SK-N-DZ (cell line): ENCODE data around the gene GPHA2. TPM values are rescaled to one million over a fixed set of nuclear protein-coding genes. Genes with fewer than 3 reads are reported as not detected.
"Not testable (repeated sequence)": the region's sequence is repeated elsewhere in the genome, so short reads cannot be mapped to it uniquely, and the experiment has no call there.

Experiments used
- DNase-seq: peaks from one replicate; pipeline ENCODE4 v3.0.0-alpha.2; 2015; ENCODE audit warnings: low spot score
- polyA plus RNA-seq, 2 experiments: library from polyadenylated mRNA; depleted of rRNA; stranded (reverse); fragments of >200 nt; gene quantifications; 2 replicates each; pipeline ENCODE4 v1.2.3, GENCODE V29; 2014

Gene GPHA2, protein sequence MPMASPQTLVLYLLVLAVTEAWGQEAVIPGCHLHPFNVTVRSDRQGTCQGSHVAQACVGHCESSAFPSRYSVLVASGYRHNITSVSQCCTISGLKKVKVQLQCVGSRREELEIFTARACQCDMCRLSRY
- not detected in 2 replicates for polyA plus RNA-seq (2014; cell fraction: cytosol; rRNA removed)
- 0.27 TPM in 1 of 2 replicates, not detected in the other for polyA plus RNA-seq (2014; cell fraction: nucleus; rRNA removed)

GRCh38 chr11:64935359-64936081, at the start of gene GPHA2:
GPHA2 (minus strand) TSS chr11:64935893; CDS start chr11:64935460, 433 bp downstream.
- peak; percentile 43 for DNase-seq

GRCh38 chr11:64983339-64983738, 47.6 kb upstream of the GPHA2 start:
- not testable (repeated sequence) for DNase-seq

GRCh38 chr11:64976651-64977050, 41.0 kb upstream of the GPHA2 start:
- no peak for DNase-seq

DNA sequence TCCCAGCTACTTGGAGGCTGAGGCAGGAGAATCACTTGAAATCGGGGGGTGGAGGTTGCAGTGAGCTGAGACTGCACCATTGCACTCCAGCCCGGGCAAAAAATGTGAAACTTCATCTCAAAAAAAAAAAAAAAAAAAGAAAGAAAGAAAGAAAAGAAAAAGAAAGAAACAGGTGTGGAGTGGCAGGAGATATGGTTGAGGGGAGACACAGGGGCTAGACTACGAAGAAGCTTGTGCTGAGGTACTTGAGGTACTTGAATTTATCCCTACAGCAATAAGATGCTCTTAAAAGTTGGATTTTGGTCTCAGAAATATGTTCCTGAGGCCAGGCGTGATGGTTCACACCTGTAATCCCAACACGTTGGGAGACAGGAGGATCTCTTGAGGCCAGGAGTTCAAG, 38.4 kb upstream of the GPHA2 start:
- no peak for DNase-seq

DNA sequence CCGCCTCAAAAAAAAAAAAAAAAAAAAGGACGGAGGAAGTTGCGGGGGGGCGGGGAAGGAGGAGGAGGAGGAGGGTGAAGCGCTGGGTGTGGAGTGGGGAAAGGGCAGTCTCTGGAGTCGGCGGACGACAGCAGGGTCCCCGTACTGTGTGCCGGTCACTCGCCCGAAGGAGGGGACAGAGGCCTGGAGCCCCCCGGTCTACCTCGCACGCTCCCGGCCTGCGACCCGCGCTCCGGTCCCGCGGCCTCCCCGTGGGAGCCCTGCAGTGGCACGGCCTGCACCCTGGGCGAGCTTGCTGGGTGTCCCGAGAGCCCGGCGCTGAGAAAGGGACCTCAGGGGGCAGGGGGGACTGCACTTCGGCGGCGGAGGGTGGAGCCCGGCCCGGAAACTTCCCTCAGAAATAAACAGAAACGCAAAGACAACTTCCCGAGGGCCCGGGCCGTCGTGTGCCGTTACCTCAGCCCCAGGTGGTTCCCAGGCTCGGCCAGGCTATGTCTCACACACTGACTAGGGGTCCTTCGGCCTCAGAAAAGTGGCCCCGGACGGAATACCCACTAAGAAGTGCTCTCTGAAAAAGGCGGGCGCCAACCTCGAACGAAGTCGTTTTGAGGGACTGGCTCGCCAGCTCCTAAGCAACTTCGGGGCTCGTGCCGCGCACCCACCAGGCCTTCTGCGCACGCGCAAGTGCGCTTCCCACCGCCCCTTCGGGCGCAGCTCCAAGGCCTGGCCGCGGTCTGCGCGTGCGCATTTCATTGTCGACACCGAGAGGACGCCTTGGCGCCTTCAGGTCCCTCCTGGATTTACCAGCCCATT, 35.9 kb upstream of the GPHA2 start, which contains the start of gene MAJIN:
Gene MAJIN (minus strand): TSS at position 688 of the 813 bp plus-strand sequence. CDS start 12,703 bp downstream, outside the sequence.
- DNase-seq, result no peak

DNA sequence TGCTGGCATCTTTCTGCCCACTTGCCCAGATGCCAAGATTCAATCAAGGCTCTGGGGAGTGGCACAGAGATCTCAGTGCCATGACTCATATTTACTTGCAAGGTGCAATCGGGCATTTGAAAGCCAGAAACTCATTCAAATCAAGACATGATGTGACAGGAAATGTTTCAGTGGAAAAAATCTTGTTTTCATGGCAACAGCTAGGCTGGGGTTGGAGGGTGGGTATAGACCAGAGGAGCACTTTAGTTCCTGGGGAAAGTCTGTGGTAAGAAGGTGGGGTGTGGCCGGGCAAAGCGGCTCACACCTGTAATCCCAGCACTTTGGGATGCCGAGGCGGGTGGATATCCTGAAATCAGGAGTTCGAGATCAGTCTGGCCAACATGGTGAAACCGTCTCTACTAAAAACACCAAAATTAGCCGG, 35.0 kb upstream of the GPHA2 start:
- no peak for DNase-seq

GRCh38 chr11:64969209-64969608, 33.5 kb upstream of the GPHA2 start:
- no peak for DNase-seq

DNA sequence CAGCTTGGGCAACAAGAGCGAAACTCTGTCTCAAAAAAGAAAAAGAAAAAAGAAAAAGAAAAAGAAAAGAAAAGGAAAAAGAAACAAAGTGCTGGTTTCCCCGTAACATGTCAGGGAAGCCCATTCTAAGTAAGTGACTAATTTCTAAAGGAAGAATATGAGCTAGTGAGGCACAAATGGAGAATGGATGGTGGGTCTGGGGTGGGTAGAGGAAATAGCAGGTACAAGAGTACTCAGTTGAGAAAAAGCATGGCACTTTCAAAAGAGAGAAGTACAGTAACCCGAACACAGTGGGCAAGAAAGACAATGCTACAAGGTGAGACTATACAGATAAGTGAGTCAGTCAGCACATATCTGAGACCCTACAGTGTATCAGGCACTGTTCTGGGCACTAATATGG, 31.7 kb upstream of the GPHA2 start:
- no peak for DNase-seq

DNA sequence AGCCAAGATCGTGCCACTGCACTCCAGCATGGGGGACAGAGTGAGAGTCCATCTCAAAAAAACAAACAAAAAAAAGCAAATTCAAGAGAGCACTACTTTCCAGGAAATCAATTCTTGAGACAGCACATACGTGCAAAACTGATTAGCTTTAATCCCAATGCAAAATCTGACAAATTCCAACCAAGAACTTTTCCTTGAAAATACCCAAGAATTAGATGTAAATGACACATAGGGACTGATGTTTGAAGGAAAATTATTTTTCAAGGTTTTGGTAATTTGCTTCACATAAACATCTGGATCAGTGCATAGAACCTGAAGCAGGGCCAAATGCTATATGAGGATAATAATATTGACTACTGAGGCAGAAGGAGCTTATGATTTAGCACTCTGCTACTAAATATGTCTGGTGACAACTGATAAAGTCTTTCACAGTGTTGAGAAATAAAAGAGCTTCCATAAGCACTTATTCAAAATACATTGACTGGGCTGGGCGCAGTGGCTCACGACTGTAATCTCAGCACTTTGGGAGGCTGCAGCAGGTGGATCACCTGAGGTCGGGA, 27.5 kb upstream of the GPHA2 start:
- DNase-seq, result no peak

GRCh38 chr11:64960719-64961118, 25.0 kb upstream of the GPHA2 start:
- no peak for DNase-seq

DNA sequence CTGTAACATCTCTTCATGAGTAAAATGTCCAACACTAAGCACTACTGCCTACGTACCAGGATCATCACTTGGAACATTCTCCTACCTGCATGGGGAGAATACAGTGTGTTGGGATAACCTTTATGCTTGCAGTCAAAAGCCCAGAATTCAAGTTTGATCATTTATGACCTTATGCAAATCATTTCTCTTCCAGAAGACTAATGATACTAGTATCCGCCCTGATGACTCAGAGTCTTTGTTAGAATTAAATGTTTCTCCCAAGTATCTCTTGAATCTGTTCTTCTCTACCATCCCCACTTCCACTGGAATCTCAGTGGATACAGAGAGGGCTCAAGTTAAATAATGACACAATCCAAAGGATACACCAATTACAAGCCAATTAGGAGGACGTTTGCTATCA, 23.8 kb upstream of the GPHA2 start:
- DNase-seq, result no peak

DNA sequence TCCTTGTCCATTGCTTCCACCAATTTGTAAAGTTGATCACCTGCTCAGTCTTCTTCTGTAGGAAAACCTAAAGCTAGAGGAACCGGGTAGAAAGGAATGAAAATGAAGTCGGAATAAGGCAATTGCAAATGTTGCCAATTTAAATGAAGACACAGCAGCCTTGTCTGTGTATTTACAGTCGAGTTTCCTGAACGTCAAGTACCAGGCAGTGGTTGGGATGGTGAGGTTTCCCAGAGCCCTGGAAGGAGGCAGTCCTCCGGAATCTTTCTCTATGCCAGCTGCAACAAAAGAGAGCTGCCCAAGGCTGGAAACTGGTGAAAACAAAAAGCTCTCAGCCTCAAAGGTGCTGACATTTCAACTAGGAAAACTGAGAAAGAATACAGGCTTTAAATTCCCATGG, 18.5 kb upstream of the GPHA2 start:
- no peak for DNase-seq

GRCh38 chr11:64951529-64951928, 15.8 kb upstream of the GPHA2 start:
- no peak for DNase-seq

DNA sequence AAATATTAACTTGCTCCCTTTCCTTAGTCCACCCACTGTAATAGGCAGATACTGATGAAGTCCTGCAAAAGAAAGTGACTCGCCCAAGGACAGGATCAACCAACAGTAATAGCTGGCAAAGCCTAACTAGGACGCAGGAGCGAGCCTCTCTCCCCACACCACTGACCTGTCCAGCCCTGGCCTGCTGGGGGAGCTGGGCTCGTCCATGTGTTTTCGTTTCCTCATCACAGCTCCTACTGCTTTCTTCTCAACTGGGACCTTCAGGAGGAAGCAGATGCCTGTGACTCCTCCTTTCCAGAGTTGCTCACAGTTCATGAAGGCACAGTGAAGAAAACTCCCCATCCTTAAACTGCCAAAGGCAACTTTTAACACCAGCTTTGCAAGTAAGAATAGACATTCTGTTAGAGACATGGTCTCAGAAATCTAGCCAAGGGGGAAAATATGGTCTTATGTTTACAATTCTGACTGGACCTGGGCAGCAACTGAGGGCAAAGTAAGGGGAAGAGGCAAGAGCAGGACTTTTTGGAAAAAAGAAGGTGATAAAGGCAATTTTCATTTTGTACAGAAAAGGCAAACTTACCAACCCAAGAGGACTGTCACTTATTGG, 11.6 kb upstream of the GPHA2 start:
- no peak for DNase-seq

DNA sequence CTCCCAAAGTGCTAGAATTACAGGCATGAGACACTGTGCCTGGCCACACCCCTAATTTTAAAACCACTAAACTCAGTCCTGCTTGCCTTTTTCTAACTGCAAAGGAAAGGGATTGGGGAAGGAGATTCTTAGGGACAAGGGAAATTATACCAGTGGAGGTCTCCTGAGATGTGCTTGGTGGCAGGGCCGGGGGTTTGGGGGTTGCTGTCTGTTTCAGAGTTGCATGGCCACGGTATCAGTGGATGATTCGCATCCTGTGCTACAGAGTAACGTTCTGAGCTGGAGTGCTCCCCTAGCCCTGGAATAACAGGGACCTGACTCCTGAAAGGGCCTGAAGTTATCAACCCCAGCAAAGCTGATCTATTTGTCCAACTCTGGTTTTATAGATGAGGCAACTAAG, 846 bp upstream of the GPHA2 start:
- no peak for DNase-seq

- DNase-seq, result peak; percentile 52
Measured at GRCh38 chr11:64934682-64935358, 873 bp downstream of the GPHA2 start.

- no peak for DNase-seq
Measured at GRCh38 chr11:64933935-64934681, 1.6 kb downstream of the GPHA2 start.

DNA sequence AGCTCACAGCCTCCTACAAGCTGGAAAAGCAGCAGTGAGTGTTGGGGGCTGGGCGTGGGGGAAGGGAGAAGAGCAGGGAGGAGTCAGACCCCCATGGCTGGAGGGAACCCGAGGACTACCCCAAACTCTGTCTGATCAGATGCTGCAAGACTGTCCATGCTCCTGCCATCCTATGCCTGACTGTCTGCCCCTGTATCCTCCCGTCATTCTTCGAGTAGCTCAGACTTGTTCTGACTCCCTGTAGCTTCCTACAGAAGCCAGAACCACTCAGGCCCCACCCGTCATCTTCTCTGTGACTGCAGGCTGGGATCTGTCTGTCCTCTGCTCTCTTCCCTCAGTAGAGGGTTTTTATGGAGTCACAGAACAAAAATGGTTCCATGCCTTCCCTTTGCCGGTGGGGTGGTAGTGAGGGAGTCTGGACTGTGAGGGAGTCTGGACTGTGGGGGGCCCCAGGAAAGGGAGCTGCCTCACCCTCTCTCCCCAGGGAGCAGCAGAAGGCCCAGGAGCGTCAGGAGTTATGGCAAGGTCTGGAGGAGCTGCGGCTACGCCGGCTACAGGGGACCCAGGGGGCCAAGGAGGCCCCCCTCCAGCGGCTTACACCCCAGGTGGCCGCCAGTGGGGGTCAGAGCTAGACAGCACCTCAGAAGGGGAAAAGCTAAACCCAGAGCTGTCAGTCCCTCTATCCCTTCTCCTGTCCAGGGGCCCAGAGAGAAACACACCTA, 2.3 kb downstream of the GPHA2 start:
- DNase-seq, result no peak

DNA sequence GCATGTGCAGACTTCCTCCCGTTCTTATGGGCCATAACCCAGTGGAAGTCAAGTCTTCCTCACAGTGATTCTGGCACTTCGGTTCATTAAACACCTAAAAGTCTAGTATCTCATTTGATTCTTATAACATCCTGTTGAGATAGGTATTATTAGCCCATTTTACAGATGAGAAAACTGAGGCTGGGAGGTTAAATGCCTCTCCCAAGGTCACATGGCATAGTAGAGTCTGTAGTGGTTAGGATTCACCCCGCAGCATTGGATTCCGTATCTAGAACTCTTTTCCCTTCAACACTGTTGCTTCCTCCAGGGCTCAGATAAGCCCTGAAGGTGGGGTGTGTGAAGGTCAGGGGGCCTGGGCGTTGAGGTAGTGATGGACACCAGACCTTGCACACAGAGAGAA, 3.4 kb downstream of the GPHA2 start:
- no peak for DNase-seq

- DNase-seq, result no peak
Measured at GRCh38 chr11:64931290-64931689, 4.4 kb downstream of the GPHA2 start.
